Kidney epithelial cell (primary cell): Measurements from ENCODE around the gene GLIPR1L2. TPM values are rescaled to one million over a fixed set of nuclear protein-coding genes. Genes with fewer than 3 reads are reported as not detected.

Experiments
- DNase-seq: peaks from one replicate; pipeline ENCODE4 v3.0.0-alpha.2; 2010; ENCODE audit warnings: low read depth
- H3K27me3 ChIP-seq: 2 replicates; pipeline ENCODE4 v1.6.0; 2011; ENCODE audit warnings: low read length; ENCODE audit not compliant: control insufficient read depth, insufficient read depth
- H3K36me3 ChIP-seq: 2 replicates; pipeline ENCODE4 v1.5.1; 2011; ENCODE audit warnings: low read length; ENCODE audit not compliant: control insufficient read depth, insufficient read depth
- H3K4me3 ChIP-seq: 2 replicates; pipeline ENCODE4 v1.5.1; 2011; ENCODE audit warnings: low read depth, mild to moderate bottlenecking, control low read depth, low read length
- CTCF ChIP-seq: IDR thresholded peaks from 2 replicates; pipeline ENCODE4 v1.5.1; 2011; ENCODE audit warnings: mild to moderate bottlenecking, moderate library complexity, low read length, control low read depth, inconsistent platforms; ENCODE audit not compliant: insufficient read depth, poor library complexity, severe bottlenecking
- total RNA-seq: library from RNA; depleted of rRNA; stranded (reverse); fragments of >200 nt; gene quantifications from 2 replicates; pipeline ENCODE4 v1.2.3, GENCODE V29; 2015

Gene GLIPR1L2
- total RNA-seq, 1 donor from 2014 or later, result 0.29 TPM

- H3K27me3 ChIP-seq, result no peaks in the 10 kb centered on the region
- no peak overlapping the region for H3K4me3 ChIP-seq
- H3K36me3 ChIP-seq, result no peaks in the 10 kb centered on the region
- TF ChIP-seq CTCF, result no peak
- no peak for DNase-seq
Observed at GRCh38 chr12:75474116-75474515, 83.2 kb downstream of the GLIPR1L2 start.

DNA sequence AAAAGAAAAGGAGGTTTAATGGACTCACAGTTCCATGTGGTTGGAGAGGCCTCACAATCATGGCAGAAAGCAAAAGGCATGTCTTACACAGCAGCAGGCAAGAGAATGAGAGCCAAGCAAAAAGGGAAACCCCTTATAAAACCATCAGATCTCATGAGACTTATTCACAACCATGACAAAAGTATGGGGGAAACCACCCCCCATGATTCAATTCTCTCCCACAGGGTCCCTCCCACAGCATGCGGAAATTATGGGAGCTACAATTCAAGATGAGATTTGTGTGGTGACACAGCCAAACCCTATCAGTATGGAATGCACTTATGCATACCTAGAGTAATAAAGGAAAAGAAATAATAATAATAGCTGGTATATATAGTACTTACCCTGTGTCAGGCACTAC, 85.2 kb downstream of the GLIPR1L2 start:
- Histone ChIP-seq H3K4me3 (no peak overlapping the region), H3K36me3 (no peaks in the 10 kb centered on the region), H3K27me3 (no peaks in the 10 kb centered on the region)
- no peak for TF ChIP-seq CTCF
- DNase-seq, result no peak

- no peak for TF ChIP-seq CTCF
- no peak overlapping the region for H3K4me3 ChIP-seq
Observed at GRCh38 chr12:75477137-75477536, 86.2 kb downstream of the GLIPR1L2 start.

DNA sequence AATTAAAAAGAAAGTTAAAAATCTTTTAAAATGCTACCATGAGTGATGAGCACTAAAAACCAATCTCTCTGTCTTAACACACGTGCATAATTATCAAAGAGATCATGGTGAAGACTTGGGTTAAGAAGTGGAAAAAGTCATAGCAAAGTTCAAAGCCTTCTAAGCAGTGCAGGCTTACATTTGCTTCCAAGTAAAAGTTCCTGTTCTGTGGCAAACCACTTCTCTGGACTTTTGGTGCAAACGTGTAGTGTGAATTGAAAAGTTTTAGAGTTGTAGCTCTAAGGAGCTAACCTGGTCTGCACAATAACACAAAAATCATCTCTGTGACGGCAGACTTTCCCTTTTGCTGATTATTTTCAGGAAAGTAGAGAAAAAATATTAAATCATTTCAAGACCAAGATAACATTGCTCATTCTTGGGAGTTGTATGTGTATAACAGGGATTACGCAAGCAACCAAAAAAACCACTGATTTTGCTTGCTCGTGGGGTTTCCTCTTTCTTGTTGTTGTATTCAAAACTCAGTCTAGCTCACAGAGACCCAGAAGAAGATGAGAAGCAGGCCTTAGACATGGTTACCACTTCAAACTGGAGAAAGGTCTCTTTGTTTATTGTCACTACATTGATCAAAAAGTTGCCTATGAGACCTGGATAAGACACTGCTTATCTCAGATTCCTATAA, 87.4 kb downstream of the GLIPR1L2 start:
- Histone ChIP-seq H3K36me3 (no peaks in the 10 kb centered on the region), H3K4me3 (no peak overlapping the region), H3K27me3 (no peaks in the 10 kb centered on the region)
- no peak for TF ChIP-seq CTCF
- no peak for DNase-seq

More at GRCh38 chr12:75477137-75477536, 86.2 kb downstream of the GLIPR1L2 start:
- DNase-seq, result no peak
- Histone ChIP-seq H3K27me3 (no peaks in the 10 kb centered on the region), H3K36me3 (no peaks in the 10 kb centered on the region)

DNA sequence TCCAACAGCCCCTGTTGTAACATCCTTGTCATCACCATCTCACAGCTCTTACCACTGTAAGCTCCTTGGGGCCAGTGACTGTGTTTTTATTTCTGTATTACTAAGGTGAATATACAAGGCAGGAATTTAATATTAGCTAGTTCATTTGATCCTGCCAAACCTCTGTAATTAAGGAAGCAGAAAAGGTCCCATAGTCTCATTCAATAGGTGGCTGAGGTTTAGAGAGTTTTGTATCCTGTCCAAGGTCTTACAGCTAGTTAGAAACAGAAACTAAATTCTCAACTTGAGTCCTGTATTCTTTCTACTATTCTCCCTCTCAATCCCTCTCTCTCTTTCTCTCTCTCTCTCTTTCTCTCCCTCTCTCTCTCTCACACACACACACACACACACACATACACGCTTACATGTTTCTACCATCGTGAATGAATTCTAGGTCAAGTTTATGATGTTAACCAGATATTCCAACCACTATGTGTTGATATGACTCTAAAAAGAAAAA, 89.1 kb downstream of the GLIPR1L2 start:
- no peaks in the 10 kb centered on the region for H3K27me3 ChIP-seq
- peak; percentile 42 for DNase-seq
- no peak overlapping the region for H3K4me3 ChIP-seq
- TF ChIP-seq CTCF, result no peak
- H3K36me3 ChIP-seq, result no peaks in the 10 kb centered on the region

- Histone ChIP-seq H3K27me3 (no peaks in the 10 kb centered on the region), H3K4me3 (peak within 1 kb of the TSS; percentile 34)
Observed at GRCh38 chr12:75480469-75480949, 89.6 kb downstream of the GLIPR1L2 start, which contains the start of gene GLIPR1. Gene GLIPR1 (plus strand): TSS chr12:75480755. CDS start chr12:75480881, 126 bp downstream.

More at GRCh38 chr12:75480469-75480949, 89.6 kb downstream of the GLIPR1L2 start, which contains the start of gene GLIPR1:
- DNase-seq, result peak; percentile 97
- TF ChIP-seq CTCF, result no peak
- H3K36me3 ChIP-seq, result no peaks in the 10 kb centered on the region
